Measurements from ENCODE around the gene MS4A14. TPM values are rescaled to one million over a fixed set of nuclear protein-coding genes. Genes with fewer than 3 reads are reported as not detected.

Gene MS4A14
- total RNA-seq, 4 donors from 2014 or later = 0.10 to 1.2 (median 0.38) TPM; not detected in 1

- DNase-seq (ENCODE audit: low spot score in 2 of 2) = peak; percentile 63 to 88
- intact Hi-C loops (cut with DNase I; ENCODE audit: low total_unique reads) = no loop called here
- TF ChIP-seq POLR2A (IDR thresholded peaks at IDR 0.05) = no peak
- TF ChIP-seq, protein P1, sequence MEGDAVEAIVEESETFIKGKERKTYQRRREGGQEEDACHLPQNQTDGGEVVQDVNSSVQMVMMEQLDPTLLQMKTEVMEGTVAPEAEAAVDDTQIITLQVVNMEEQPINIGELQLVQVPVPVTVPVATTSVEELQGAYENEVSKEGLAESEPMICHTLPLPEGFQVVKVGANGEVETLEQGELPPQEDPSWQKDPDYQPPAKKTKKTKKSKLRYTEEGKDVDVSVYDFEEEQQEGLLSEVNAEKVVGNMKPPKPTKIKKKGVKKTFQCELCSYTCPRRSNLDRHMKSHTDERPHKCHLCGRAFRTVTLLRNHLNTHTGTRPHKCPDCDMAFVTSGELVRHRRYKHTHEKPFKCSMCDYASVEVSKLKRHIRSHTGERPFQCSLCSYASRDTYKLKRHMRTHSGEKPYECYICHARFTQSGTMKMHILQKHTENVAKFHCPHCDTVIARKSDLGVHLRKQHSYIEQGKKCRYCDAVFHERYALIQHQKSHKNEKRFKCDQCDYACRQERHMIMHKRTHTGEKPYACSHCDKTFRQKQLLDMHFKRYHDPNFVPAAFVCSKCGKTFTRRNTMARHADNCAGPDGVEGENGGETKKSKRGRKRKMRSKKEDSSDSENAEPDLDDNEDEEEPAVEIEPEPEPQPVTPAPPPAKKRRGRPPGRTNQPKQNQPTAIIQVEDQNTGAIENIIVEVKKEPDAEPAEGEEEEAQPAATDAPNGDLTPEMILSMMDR (IDR thresholded peaks at IDR 0.05) = no peak
- WGBS, 2 donors = 78 to 87% methylated on average over 2 of the region's 2 CpGs
- no peak overlapping the region for H3K4me3 ChIP-seq (ENCODE audit: low read depth, poor library complexity, severe bottlenecking)
Observed at GRCh38 chr11:60377401-60378136, 18.7 kb upstream of the MS4A14 start.

DNA sequence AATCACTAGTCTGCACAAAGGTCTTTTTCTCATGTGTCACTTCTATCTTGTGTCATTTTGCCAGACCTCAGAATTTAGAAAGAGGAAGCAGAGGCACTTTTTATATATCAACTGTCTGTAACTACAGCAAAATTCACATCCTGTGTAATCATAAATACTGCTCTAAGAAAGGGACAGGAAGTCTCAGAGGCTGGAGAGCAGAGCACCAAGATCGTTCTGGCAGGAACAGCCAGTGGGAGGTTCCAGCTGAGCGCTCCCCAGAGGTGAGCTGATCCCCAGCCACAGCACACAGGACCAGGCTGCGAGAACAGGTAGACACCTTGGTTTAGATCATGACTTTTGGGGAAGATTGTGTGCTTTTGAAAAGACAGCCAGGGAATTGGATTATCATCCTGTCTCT is 17.9 kb upstream of the MS4A14 start, which contains the start of gene MS4A7:
TSS of gene MS4A7 (plus strand) at position 179 of the 400 bp plus-strand sequence. CDS start 4,610 bp downstream, outside the sequence.
- TF ChIP-seq POLR2A (IDR thresholded peaks at IDR 0.05) = no peak
- H3K4me3 ChIP-seq (ENCODE audit: low read depth, poor library complexity, severe bottlenecking) = no peak within 1 kb of the TSS
- 52 to 54% methylated on average over 3 of the region's 3 CpGs for WGBS, 2 donors
- peak in 1 of 2 donors; percentile 24 for DNase-seq (ENCODE audit: low spot score in 2 of 2)
- intact Hi-C loops (cut with DNase I; ENCODE audit: low total_unique reads) = no loop called here

GRCh38 chr11:60389279-60389910 is 6.9 kb upstream of the MS4A14 start:
- WGBS, 2 donors = 43 to 44% methylated on average over 5 of the region's 5 CpGs
- intact Hi-C loops (cut with DNase I; ENCODE audit: low total_unique reads) = no loop called here
- no peak for TF ChIP-seq POLR2A (IDR thresholded peaks at IDR 0.05)
- TF ChIP-seq, protein P1 (IDR thresholded peaks at IDR 0.05) = no peak
- H3K4me3 ChIP-seq (ENCODE audit: low read depth, poor library complexity, severe bottlenecking) = no peak overlapping the region
- DNase-seq (ENCODE audit: low spot score in 2 of 2) = no peak

DNA sequence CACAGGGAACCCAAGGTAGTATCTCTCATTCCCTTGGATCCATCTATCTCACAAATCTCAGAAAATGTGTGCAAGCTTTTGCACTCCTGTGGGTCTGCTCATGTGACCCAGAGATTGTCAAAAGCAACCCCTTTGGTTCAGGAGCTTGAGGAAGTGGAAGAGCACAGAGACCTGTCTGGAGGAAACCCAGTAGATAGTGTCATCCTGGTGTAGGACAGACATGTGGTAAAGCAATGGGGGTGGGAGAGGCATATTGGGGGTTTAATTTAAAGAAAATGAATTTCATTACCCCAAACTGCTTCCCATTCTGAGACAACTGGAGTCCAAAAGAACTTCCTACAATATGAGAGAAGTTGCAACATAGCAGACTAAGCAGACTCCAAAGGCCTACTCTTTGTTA is 5.8 kb upstream of the MS4A14 start:
- intact Hi-C loops (cut with DNase I; ENCODE audit: low total_unique reads) = no loop called here
- no peak for TF ChIP-seq POLR2A (IDR thresholded peaks at IDR 0.05)
- TF ChIP-seq, protein P1 (IDR thresholded peaks at IDR 0.05) = no peak
- H3K4me3 ChIP-seq (ENCODE audit: low read depth, poor library complexity, severe bottlenecking) = no peak overlapping the region
- no peak for DNase-seq (ENCODE audit: low spot score in 2 of 2)

DNA sequence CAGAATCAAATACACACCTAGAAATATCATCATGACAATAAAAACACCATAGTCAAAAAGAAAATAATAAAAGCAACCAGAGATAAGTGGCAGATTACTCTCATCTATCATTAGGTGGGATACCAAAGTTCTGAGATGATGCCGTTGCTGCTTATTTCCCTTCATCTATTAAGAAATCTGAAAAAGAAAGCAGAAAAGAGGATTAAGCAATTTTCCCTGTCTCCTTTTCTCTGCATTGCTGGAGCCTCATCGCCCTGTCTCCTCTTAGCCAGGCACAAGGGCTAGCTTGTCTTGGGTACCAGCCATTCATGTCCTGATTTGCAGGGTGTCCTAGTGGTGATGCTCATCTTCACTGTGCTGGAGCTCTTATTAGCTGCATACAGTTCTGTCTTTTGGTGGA is 3.9 kb upstream of the MS4A14 start:
- intact Hi-C loops (cut with DNase I; ENCODE audit: low total_unique reads) = no loop called here
- DNase-seq (ENCODE audit: low spot score in 2 of 2) = no peak
- H3K4me3 ChIP-seq (ENCODE audit: low read depth, poor library complexity, severe bottlenecking) = no peak overlapping the region
- WGBS, 2 donors = 91% methylated on average over 2 of the region's 2 CpGs
- no peak for TF ChIP-seq POLR2A (IDR thresholded peaks at IDR 0.05)
- TF ChIP-seq, protein P1 (IDR thresholded peaks at IDR 0.05) = no peak

DNA sequence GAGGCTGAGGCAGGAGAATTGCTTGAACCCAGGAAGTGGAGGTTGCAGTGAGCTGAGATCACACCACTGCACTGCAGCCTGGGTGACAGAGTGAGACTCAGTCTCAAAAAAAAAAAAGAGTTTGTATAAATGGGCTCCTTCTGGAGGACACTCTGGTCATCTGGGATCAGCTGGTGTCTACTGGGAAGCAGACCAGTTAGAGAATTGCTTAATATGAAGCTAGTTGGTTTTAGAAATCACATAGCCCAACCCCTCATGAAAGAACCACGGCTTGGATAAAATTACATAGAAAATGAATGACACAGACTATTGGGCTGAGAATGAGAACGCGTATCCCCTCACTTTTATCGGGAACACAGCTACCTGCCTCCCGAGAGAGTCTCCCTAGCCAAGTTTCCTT is 3.2 kb upstream of the MS4A14 start:
- no peak overlapping the region for H3K4me3 ChIP-seq (ENCODE audit: low read depth, poor library complexity, severe bottlenecking)
- 77 to 87% methylated on average over 5 of the region's 5 CpGs for WGBS, 2 donors
- no peak for TF ChIP-seq POLR2A (IDR thresholded peaks at IDR 0.05)
- TF ChIP-seq, protein P1 (IDR thresholded peaks at IDR 0.05) = no peak
- intact Hi-C loops (cut with DNase I; ENCODE audit: low total_unique reads) = no loop called here
- DNase-seq (ENCODE audit: low spot score in 2 of 2) = no peak
